HG03045 (cell line): ENCODE data around the gene CFAP90.

ENCODE experiments used
- ATAC-seq: cut with Tn5 transposase; IDR thresholded peaks from one replicate; pipeline ENCODE4 v1.9.1; 2021; ENCODE audit warnings: mild to moderate bottlenecking, moderate library complexity; ENCODE audit not compliant: unreplicated experiment

The CFAP90 gene

DNA sequence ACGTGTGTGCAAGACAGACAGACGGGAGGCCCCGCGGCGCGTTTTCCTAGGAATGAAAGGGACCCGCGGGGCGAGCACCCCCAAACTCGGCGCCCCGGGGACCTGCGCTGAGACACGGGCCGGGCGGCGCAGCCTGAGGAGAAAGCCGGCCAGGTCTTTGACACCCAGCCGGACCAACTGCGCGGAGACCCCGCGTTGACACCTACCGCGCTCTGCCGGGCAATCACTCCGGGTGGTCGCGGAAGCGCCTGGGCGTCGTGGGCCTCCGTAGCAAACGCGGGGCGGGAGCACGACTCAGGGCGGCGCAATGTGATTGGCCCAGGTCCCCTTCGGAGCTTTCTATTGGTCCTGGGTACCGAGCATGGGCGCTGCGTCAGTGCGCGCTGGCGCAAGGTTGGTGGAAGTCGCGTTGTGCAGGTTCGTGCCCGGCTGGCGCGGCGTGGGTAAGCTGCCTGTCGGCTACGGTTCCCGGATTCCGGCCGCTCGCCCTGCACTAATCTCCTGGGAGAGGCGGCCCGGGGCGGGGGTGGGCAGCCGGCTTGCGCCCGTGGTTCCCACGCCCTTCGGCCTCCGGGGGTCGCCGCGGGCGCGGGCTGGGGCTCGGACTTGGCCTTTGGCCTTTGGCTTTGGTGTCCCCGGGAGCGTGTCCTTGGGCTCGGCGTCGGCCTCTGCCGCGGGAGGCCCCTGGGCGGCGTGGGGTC lies 18.0 kb upstream of the CFAP90 start, which contains the start of the genes FASTKD3 and MTRR:
TSS of gene FASTKD3 (minus strand) at position 259 of the 701 bp plus-strand sequence. CDS start 948 bp downstream, outside the sequence.
TSS of gene MTRR (plus strand) at position 376 of the 701 bp plus-strand sequence. CDS start 1,647 bp downstream, outside the sequence.
- ATAC-seq: peak; percentile 99

DNA sequence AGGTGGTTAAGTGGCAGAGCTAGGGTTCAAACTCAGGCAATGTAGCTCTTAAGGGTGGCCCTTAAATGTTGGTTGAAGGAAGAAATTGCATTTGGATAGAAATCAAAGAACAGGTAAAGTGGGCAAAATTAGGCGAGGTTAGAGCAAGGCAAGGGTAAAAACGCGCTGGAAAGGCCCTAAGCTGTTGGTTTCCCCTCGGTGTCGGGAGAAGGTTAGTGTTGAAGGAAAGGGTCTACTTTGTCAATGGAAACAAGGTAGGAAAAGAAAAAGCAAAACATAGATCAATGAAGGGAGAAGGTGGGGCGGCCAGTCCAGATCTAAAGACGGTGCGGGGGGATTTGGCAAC lies 17.5 kb upstream of the CFAP90 start:
- ATAC-seq: peak; percentile 0

DNA sequence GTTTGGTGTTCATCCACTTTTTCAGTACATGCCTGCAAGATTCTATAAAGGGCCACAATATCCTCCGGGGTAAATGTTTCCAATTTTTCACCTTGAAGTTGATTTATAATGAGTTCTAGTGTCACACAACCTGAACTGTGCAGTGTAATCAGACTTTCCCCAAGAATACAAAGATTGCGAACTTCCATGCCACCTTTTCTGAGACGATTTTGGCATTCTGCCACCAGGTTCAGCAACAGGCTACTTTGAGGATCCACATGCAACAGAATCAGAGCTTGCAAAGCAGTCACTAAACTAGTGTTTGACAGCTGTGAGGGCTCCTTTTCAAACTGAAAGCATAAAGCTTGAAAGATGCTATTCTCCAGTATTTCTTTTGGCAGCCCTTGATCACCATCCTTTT lies 16.3 kb upstream of the CFAP90 start:
- no peak for ATAC-seq

DNA sequence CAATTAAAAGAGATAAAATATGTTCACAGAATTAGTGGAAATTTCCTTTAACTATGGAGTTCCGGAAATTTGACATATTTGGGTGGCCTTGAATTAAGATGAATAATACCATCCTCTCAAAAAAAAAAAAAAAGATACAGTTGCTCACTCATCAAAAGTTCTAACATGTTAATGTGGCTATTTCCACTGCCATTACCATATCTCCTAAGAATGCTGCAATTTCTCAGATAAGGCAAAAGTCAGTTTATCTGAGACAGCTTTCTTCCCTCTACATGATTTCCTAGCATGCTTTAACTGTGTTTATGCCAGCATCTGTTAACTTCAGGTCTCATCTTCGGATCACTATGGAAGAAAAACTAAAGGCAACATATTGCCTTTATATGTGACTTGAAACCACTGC lies 15.3 kb upstream of the CFAP90 start:
- no peak for ATAC-seq

GRCh38 chr5:7857926-7858632 lies 7.1 kb upstream of the CFAP90 start:
- ATAC-seq: no peak

- no peak for ATAC-seq
Measured at GRCh38 chr5:7857361-7857760, 6.4 kb upstream of the CFAP90 start.

GRCh38 chr5:7856855-7857254 lies 5.9 kb upstream of the CFAP90 start:
- ATAC-seq: no peak

DNA sequence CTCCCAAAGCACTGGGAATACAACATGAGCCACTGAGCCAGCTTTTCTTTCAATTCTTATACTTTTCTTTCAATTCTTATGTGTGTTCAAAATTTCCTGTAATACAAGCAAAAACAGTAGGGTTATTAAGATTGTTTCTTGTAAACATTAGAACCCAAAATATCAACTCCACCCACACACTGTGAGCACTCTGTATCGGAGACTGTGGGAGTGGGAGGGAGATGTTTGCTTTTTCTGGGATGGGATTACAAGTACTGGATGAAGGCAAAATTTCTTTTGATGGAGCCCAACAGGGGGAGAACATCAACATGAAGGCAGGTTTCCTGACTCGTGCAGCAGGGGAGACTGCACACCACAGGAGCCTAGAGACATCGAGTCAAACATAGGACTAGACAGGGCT lies 4.7 kb upstream of the CFAP90 start:
- no peak for ATAC-seq

- no peak for ATAC-seq
Measured at GRCh38 chr5:7852988-7853387, 2.1 kb upstream of the CFAP90 start.

- ATAC-seq: no peak
Measured at GRCh38 chr5:7852542-7852941, 1.6 kb upstream of the CFAP90 start.

DNA sequence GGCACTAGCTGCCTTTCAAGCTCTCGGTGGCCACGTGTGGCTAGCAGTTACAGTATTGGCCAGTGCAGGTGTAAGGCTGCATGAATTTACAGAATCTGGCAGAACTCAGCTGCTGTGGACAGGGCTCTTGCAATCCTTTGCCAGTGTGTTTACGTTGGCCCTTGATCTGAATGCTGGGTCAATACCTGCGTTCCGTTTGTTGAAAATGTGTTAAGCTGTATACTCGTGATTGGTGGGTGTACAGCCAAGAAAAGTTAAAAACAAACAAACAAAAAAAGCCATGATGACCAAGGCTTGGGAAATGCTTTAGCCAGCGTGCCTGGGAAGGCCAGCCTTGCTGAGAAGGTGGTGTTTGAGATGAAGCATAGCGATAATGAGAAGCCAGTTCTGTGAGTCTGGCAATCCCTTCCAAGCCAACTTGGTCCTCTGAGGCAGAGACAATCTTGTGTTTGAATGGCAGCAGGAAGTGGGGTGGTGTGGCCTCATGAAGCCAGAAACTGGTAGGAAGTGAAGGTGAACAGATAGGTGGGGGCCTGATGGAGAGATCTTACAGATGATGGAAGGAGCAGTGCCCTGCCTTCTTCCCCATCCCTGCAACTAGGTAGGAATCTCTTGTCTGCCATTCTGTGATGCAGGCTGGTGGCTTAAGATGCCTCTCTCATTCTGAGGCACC lies 820 bp upstream of the CFAP90 start:
- ATAC-seq: no peak

GRCh38 chr5:7851240-7851592 lies 283 bp upstream of the CFAP90 start:
- no peak for ATAC-seq

GRCh38 chr5:7849681-7850394 lies 1.1 kb downstream of the CFAP90 start:
- ATAC-seq: no peak

DNA sequence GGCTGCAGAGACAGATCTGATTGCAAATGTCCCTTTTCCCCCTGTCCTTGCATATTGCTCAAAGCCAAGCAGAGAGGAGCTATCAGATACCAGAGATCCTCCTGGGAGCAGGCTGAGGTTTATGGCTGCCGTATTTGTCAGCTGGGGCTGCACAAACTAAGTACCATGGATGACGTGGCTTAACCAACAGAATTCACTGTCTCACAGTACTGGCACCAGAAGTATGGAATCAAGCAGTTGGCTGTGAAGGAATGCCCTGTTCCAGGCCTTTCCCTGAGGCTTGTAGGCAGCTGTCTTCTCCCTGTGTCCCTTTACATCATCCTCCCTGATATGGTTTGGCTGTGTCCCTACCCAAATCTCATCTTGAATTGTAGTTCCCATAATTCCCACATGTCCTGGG lies 2.6 kb downstream of the CFAP90 start:
- ATAC-seq: no peak

DNA sequence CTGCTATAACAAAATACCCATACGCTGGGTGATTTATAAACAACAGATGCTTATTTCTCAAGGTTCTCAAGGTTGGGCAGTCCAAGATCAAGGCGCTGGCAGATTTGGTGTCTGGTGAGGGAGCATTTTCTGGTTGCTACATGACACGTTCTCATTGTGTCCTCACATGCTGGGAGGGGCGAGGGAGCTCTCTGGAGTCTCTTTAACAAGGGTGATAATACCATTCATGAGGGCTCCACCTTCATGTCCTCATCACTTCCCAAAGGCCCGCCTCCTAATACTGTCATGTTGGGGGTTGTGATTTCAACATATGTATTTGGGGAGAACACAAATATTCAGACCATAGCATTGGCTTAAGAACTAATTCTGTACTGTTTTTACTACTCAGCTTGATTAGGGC lies 4.6 kb downstream of the CFAP90 start:
- no peak for ATAC-seq

- ATAC-seq: no peak
Measured at GRCh38 chr5:7845557-7845956, 5.4 kb downstream of the CFAP90 start.

- ATAC-seq: no peak
Measured at GRCh38 chr5:7844901-7845300, 6.0 kb downstream of the CFAP90 start.

DNA sequence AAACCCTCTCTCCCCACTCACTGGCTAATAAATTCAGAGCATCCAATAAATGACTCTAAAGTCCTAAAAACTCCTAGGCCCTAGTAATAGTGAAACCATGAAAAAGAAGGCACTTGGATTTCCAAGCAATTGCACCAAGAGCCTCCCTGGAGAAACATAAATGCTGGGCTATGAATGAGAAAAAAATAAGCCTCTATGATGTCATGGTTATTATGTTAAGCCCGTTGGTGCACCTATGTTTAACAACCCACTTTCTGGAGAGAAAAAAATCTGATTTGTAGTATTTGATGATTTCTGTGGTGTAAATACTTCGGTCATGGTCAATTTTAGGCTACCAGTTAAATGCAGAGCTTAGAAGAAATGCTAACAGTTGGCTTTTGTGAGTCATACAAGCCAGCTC lies 8.4 kb downstream of the CFAP90 start:
- no peak for ATAC-seq

DNA sequence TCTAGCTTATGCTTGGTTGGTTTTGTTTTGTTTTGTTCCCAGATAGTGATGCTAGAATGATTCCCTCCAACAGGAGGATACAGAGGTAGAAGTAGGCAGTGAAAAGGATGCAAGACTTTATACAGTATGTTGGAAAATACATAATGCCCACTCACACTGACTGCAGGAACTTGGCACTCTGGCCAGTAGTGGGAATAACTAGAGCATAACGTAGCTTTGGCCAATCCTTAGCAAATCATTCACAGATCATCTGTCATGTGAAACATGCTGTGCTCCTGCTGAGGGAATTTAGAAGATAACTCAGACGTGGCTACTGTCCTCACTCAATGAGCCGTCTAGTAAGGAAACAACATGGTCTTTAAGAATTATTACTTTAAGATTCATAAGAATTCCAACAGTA lies 13.5 kb downstream of the CFAP90 start:
- no peak for ATAC-seq

DNA sequence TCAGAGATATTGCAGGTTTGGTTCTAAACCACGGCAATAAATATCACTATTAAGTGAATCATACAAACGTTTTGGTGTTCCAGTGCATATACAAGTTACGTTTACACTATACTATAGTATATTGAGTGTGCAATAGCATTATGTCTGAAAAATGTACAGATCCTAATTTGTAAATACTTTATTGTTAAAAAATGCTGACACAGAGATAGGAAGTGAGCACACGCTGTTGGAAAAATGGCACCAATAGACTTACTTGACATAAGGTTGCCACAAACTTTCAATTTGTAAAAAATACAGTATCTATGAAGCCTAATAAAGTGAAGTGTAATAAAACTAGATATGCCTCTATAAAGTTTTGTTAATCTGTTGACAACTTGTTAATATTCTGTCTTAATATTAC lies 16.0 kb downstream of the CFAP90 start:
- ATAC-seq: no peak

DNA sequence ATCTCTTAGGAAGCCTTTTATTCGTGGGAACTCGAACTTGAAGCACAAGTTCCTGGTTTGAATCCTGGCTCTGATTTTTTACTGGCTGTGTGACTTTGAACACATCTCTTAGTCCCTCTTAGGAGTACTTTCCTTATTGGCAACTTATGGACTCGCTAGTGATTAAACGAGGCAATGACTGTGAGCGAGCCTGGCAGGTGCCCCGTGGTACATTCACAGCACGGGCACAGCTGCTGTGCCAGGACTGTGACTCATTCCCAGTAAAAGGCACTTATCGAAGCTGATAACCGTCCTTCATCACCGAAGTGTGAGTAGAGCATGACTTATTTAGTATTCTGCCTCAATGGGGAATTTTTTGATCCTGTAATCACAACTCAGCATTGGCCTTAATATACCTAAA lies 22.7 kb downstream of the CFAP90 start:
- ATAC-seq: no peak
